Lung microvascular endothelial cell (primary cell): ENCODE results near the gene PLEKHM1. TPM values are rescaled to one million over a fixed set of nuclear protein-coding genes. Genes with fewer than 3 reads are reported as not detected.

ENCODE experiments used
- DNase-seq, 2 donors: peaks; one replicate each; pipeline versions ENCODE4 v3.0.0 to v3.0.0-alpha.2; 2010; ENCODE audit warnings: low read depth in 2 of 2
- total RNA-seq: library from RNA; depleted of rRNA; stranded (reverse); fragments of >200 nt; gene quantifications from 2 replicates; pipeline ENCODE4 v1.2.1, GENCODE V29; 2014

The PLEKHM1 gene
- total RNA-seq, 1 donor from 2014 or later = 19.6 TPM

DNA sequence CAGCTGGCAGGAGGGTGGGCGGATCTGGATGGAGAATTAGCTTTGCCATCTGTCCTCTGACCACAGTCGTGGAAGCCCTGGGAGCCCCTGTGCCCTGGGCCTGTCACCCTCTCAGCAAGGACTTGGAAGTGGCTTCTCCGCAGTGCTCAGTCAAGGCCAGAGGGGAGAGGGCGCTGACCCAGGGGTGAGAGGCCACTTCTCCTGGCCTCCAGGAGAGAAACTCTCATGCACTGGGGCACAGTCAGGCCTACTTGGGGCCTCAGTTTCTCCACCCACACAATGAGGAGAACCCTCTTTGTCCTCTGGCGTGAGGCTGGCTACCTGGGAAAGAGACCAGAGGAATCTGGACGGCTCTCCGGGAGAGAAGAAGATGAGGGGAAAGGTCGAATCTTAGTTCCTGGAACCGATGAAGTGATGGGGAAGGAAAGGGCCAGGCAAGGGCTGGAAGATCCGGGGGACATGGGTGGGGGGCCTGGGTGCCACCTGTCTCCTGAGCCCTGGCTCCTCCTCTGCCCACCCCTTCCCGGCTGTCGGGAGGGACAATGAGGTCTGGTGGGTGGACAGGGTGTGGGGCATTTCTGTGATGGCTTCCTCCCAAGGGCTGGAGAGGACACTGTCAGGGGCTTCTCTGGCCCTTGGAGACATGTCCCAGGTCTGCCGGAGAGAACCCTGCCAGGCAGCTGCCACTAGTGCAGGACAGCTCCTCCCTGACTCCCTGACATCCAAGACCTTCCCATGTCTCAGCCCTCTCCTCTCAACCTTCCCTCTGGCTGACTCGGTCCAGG is 48.8 kb downstream of the PLEKHM1 start:
- no peak for DNase-seq

DNA sequence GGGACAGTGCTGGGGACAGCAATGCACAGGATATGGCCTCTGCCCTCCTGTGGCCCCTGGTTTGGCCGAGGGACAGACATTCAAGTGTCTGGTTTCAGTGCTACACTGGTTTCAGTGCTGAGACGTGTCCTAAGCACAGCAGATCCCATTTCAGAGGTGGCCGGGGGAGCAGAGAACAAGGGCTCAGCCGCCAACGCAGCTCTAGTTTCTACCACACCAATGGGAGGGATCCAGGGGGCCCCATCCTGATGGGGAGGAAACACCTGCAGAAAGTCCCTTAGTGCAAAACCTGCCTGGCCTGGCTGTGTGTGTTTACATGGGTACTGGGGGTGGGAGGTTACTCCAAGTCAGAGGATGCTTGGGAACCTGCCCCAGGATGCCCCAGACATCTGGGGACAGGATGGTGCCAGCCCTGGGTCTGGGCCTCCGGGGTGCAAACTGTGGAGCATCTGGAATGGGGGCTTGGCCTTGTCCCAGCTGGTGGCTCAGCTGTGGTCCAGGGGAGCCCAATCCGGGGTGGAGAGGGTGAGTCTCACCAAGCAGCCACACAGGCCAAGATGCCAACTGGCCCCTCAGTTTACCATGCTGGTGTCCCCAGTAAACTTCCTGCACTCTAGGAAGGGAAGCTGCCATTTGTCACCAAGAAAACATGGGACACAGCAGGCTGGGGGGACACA is 49.5 kb downstream of the PLEKHM1 start:
- peak; percentile 64 to 70 for DNase-seq

DNA sequence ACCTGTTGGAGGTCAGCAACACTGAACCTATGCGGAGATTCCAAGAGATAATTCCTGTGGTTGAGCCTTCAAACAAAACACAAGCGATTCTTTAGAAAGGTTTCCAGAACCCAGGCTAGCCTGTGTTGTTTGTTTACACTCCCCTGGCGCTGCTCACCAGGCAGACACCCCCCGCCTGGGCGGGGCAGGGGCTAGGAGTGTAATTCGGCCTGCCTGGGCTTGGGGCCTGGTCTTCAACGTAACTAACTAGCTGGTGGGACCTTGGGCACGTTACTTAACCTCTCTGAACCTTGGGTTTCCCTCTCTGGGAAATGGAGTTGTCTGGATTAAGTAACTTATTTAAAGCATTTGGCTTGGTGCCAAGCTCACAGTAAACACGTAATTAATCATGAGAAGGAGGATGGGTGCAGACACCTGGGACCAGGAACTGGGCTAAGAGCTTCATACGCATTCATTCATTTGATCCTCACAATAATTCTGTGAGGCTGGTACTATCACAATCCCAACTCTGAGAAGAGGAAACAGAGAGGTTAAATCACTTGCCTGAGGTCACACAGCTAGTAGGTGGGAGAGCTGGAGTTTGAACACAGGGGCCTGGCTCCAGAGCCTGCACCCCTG is 50.3 kb downstream of the PLEKHM1 start:
- DNase-seq = peak; percentile 45 to 78

DNA sequence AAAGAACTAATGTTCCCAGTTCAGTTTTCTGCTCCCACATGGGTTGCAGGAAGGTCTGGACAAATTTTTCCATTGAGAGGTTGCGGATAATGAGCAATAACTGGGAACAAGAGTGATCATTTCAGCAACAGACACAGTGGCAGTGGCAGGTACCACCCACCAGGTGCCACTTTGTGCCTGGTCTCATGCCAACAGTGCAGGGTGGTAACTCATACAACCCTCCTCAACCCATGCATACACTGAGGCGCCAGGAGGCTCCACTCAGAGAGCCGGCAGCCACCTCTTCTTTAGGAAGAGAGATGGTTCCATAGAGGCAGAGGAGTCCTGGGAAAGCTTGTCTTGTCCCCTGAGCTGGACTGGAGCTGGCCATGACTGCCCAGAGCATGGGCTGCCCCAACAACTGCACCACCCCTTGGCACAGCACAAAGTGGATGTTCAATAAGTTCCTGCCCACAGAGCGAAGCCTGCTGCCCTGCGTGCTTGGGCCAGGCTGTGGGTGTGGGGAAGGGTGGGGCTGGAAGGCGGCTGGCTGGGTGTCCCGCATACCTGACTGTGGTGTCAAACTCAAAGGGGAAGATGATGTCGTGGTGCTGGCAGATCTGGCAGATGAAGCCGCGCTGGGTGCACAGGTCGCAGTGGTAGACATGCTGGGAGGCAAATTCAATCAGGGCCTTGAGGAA is 51.5 kb downstream of the PLEKHM1 start:
- no peak for DNase-seq

DNA sequence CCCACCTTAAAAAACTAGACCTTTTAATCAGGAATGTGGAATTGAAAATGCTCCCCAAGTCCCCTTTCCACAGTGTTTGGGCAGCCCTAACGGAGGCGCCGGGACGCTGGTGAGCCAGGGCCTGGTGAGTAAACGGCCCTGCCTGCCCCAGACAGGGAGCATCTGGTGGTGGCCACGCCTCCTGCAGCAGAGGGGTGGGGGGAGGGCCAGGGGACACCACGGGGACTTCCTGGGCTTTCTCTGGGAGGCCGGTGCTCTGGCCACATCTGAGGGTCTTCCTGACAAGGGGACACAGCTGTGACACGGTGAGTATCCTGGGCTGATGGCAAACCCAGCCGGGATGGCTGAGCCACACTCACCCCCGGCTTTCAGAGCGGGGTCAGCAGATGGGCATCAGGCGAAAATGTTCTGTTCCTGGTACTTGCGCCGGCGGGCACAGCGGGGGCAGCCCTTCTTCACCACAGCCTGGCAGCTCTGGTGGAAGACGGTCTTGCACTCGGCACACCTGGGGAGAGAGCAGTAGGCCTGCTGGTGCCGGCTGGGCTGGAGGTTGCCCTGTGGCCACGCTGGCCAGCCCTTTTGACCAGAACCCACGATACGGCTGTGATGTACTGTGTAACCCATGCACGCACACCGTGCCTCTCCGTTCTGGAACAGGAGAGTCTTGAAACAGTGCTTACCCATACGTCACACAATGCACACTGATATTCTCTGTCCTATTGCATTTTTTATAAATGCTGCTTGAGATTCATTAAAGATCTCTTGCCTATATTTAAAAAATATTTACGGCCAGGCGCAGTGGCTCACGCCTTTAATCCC is 52.8 kb downstream of the PLEKHM1 start:
- DNase-seq = no peak

DNA sequence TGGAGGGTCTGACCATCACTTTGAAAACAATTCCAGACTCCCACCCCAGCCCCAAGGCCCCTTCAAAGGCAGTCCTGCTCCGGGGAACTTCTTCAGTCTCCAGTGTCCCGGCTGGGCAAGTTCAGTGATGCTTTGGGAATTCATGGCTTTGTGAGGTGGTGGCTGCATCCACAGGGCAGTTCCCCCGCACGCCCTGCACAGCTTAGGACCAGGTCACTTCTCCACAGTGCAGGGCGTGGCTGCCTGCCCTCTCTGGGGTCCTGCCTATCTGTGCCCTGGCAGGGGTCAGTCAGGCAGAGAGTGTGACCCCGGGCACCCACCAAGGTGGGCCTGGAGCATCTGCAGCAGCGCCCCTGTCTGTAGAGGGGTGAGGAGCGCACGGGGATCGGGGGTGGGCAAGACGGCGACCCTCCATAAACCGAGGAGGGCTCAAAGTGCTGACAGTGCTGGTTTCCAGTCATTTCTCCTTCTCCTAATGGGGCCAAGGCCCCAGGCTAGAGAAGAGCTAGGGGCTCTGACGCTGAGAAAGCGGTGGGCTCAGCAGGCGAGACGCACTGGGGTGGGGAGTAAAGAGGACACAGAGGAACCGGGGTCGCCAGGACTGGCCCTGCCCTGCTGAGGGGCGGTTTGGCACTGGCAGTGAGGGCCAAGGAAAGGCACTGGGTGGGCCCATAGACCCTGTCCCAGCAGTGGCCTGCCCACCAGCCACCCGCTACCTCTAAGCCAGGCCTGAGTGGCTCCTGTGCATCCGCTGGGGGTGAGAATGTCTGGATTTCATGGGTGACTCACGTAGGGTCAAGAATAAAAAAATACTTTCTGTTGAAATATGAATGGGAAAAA is 53.7 kb downstream of the PLEKHM1 start:
- DNase-seq = no peak

DNA sequence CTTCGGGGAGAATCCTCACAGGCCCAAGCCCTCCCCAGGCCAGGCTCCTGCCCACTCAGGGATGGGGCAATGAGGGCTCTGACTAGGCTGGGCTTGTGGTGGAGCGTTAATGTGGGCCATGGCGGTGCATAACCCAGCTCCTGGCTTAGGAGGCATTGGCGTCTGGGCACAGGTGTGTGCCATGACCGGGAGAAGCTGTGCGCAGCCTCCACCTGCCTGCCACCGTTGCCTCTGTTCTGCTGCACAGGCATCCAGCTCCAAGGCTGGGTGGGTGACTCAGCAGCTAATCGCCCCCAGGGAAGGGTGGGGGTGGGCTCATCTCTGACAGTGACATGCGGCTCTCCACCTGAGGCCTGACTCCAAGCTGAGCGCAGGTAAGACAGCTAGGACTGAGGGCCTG is 54.4 kb downstream of the PLEKHM1 start:
- DNase-seq = no peak

DNA sequence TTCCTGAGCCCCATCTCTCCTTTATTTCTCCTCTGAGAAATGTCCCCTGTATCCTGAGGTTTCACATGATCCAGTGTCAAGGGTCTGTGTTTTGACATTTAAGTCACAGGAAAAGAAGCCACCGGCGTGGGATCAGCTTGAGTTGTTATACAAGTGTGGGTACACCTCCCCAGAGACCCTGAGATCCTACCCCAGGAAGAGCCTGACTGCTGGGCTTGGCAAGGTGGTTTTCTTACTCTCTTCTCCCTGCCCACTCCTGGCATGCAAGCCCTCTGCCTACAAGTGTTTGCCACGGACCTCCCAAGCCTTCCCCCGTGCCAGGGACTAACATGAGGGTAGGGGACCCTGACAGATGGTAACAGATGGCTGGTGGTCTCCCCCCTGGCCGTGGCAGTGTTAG is 55.0 kb downstream of the PLEKHM1 start:
- no peak for DNase-seq

DNA sequence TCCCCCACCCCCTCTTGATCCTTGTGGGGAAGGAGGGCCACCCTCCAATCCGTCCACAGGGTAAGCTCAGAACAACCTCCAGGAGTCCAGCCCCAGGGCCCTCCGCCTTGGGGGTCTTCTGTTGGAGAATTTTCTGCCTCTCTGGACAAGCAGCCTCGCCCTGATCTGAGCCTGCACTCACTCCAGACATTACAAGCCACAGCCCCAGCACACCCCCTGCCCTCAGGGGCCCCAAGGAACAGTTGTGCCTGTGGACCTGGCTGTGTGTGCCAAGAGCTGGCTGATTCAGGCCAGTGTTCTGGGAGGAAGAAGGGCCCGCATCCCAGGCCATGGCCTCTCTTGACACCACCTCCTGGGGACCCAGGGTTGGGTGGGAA is 57.4 kb downstream of the PLEKHM1 start:
- DNase-seq = no peak

DNA sequence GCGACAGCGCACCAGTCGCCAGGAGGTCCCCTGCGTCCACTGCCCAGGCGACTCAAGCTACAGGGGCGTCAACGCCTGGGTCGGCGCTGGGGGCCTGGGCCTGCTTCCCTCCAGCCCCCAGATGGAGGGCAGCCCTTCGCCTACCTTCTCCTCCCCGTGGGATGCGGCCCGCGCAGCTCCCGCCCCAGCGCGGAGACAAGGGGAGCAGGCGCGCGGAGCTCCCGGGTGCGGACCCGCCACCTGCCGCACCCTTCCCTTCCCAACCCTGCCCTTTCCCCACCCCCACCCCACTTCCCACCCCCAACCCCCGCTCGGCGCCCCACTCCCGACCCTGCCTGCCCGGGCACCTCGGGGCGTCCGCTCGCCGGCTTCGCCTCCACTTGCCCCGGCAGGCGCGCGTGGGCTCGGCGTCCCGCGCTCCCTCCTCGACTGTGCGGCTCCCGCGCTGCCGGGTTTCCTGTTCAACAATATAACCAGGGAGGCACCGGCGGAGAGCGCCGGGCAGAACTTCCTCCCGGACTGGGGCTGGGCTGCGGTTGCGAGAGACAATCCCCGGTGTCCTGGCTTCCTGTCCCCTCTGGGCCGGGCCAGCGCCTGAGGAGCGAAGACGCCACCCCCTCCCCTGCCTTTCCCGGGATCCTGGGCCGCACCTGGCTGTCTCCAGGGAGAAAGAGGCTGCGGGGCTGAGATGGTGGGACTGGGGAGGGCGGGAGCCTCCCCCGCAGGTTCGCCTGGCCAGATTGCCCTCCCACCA is 57.9 kb downstream of the PLEKHM1 start, which contains the start of gene ARHGAP27:
Gene ARHGAP27 (minus strand): TSS at position 466 of the 754 bp plus-strand sequence. CDS start 2,591 bp downstream, outside the sequence.
- peak; percentile 64 to 76 for DNase-seq

DNA sequence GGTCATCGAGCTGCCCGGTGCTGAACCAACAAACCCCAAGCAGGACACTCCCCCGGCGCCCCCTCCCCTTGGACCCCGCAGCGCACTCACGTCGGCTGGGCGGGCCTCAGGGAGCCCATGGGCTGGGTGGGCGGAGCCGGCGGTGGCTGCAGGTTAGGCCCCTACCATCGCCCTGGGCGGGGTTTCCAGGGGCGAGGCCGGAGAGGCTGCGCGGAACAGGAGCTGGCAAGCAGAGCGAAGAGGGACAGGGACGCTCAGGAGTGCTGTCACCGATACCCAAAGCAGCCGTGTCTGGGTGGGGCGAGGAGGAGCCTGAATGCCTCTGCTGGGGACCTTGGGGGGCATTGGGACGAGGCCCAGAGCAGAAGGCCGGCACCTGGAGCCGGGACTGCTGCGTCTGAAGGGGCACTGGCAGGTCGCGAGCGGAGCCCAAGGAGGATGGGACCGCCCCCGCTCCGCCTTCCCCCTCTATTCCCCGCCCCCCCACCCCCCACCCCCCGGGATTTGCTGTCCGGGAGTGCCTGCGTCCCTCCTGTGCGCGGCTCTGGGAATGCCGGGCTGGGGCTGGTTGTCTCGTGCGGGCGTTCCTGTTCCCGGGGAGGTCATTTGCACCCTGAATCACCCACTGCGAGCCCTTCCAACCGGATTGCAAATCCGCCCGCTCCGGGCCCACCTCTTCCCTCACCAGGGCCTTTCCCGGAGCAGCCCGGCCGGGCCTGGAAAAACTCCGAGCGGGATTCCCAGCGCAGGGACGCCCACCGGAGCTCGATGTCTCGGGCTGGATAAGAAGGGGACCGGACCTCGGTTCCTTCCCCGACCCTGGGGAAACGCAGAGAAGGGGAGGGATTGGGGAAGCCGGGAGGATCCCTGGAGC is 58.8 kb downstream of the PLEKHM1 start:
- peak; percentile 65 to 81 for DNase-seq

DNA sequence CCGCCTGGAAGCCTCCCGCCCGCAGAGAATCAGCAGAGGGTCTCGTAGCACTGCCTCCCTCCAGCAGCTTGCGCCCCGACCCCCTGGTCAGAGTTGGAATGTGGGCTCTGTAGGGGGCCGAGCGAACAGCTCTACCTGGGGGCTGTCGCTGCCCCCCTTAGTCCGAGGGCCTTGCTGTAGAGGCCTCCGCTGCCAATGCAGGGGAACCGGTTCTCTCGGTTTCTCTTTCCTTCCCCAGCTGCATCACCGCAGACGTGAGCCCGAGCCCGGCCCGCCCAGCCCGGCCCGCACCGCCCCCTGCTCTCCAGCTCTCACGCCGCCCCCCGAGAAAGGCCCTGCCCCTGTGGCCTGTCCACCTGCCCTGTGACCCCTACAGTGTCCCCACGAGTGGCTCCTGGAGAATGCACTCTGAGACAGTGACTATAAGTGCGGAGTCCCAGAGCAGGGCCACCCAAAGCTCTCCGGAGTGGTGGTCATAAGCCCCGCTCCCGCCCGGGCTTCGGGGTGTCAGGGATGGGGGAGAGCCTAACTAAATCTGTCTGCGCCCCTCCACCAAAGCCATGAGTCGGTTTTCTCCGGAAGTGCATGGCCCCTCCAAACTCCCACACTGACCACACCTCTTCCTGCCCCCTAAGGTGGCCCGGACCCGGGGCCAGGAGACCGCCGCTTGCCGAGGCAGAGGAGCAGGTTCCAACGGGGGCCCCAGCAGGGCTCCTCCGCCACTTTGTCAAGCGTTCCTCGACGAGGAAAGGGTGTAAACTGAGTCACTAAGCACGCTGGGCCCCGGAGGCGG is 59.6 kb downstream of the PLEKHM1 start:
- DNase-seq = no peak

DNA sequence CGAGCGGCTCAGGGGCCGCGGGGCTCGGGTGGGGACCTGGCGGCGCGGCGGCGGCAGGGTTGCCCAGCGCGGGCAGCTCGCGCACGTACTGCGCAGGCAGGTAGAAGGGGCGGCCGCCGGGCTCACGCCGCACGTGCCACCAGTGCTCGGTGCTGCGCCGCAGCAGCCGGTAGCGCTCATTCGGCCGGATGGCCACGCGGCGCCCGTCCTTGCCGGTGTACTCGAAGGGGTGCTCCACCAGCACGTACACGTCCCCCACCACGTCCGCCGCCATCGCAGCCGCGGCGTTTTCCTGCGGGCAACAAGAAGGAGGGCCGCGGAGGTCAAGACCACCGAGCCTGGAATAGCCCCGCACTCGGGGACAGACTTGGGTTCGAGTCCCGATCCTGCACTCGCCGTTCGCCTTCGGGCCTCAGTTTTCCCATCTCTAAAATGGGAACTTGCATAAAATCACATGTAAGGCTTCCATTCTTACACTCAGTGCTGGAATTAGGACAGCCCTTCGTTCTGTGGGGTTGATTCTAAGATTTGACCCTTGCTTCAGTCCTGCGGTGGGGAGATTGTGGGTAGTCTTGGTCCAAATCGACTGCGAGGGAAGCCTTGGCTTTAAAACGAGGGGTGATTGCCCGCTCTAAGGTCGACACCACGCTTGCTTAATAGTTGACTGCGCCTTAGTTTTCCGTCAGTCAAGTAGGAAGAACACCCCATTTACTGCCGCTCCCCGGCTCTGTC is 60.3 kb downstream of the PLEKHM1 start:
- no peak for DNase-seq

DNA sequence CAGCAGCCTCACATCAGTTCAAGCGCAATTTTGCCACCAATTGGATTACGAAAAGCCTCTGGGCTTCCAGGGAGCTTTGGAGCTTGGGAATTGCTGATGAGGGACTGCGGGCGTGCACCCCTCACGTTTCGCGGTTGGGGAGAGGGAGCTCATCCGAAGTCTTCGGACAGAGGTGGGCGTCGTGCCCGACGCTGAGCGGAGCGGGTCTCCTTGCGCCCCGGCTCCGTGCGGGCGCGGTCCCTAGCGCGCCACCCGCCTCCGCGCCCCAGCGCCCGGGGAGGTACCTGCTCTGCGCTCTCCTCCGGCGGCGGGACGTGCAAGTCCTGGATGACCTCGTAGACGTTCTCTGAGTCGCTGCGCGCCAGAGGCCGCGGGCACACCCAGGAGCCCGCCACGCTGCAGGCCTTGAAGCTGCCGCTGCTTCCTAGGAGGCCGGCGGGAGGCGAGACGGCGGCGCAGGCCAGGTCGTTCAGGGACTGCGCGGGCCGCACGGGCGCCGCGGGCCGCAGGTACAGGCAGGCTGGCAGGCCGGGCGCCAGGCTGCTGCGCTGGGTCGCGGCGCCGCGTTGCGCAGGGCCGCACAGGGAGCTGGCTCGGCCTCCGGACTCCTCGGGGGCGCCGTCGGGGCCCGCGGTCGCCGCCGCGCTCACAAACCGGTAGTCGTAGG is 61.0 kb downstream of the PLEKHM1 start:
- no peak for DNase-seq

DNA sequence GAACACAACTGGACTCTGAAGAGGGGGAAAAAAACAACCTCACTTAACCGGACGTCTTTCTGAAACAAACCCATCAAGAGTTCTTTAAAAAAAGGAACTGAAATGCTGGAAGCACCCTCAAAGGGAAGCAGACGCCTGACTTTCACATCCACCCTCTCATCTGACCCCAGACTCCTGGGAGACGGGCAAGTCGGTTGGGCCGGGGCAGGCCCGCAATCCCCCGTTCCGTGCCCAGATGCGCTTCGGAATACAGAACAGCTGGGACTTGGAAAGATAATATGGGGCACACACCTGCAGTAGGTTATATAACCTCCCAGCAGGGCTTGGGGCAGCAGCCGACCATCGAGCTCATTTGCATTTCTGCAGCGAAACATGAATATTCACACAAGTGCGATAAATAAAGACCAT is 61.6 kb downstream of the PLEKHM1 start:
- DNase-seq = no peak

DNA sequence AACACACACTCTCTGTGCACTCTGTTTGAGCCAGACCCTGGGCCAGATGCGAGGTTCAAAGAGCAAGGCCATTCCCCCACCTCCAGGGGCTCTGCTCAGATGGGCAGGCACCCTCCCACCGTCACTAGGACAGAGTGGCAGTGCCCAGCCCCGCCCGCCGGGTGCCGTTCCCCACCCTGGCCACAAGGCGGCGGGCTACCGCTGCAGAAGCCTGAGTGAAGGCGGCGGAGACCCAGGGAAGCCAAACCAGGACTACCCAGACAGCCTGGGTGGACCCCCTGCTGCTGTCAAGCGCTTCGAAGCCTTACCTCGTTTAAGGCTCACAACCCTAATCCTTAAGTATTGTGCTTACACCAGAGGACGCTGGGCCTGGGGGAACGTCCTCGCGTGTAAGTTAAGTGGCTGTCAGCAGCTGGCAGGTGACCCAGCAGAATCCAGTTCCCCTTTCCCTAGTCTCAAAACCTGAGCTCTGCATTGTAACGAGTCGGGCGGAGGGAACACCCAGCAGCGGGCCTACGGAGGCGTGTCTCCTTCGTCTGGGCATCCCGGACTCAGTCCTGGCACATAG is 62.4 kb downstream of the PLEKHM1 start:
- DNase-seq = peak; percentile 73 to 82
